ENCODE measurements around the gene CHRNA9. TPM values are rescaled to one million over a fixed set of nuclear protein-coding genes. Genes with fewer than 3 reads are reported as not detected.
"Not testable (repeated sequence)": the region's sequence is repeated elsewhere in the genome, so short reads cannot be mapped to it uniquely, and the experiment has no call there.

Gene CHRNA9
- total RNA-seq, 1 donor from 2014 or later, result not detected

DNA sequence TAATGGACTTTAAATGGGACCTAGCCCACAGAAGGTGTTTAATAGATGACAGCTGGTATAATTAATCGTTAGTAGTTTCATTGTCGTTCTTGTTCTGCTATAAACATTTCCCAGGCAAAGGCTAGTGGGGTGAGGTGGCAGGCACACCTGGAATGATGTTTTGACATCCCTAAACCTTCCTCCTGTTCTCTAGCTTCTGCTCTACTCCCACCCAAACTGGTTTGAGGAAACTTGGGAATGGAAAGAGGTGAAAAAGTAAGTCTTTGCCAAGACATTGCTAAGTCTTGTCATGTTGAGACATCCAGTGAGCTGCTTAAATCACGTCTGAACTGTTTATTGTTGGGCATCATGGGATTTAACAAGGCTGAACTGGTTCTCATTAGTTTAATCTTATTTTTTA lies 37.5 kb downstream of the CHRNA9 start:
- intact Hi-C loops (cut with DNase I), result no loop called here
- no peak for DNase-seq (ENCODE audit: low spot score)

GRCh38 chr4:40373636-40374035 lies 38.5 kb downstream of the CHRNA9 start:
- intact Hi-C loops (cut with DNase I), result no loop called here
- no peak for DNase-seq (ENCODE audit: low spot score)

GRCh38 chr4:40375095-40375494 lies 40.0 kb downstream of the CHRNA9 start:
- no peak for DNase-seq (ENCODE audit: low spot score)
- intact Hi-C loops (cut with DNase I), result no loop called here

DNA sequence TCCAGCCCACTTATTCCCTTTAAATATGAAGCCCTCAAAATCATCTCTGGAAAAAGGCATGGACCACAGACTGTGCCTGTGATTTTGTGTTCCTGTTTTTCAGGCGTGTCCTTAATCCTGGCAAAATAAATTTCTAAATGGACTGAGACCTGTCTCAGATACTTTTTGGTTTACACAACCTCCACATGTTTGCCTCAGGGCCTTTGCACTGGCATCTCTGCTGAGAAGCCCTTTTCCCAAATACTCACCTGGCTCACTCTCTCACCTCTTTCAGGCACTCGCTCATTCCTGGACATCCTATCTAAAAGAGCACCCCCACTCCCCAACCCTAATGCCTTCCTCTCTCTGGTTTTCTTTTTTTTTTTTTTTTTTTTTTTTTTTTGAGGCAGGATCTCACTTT lies 40.5 kb downstream of the CHRNA9 start:
- intact Hi-C loops (cut with DNase I), result no loop called here
- DNase-seq (ENCODE audit: low spot score), result peak; percentile 6

- intact Hi-C loops (cut with DNase I), result no loop called here
- peak; percentile 10 for DNase-seq (ENCODE audit: low spot score)
Observed at GRCh38 chr4:40377512-40378365, 42.6 kb downstream of the CHRNA9 start.

- peak; percentile 1 for DNase-seq (ENCODE audit: low spot score)
- intact Hi-C loops (cut with DNase I), result no loop called here
Observed at GRCh38 chr4:40378619-40379018, 43.5 kb downstream of the CHRNA9 start.

- DNase-seq (ENCODE audit: low spot score), result peak; percentile 20
- intact Hi-C loops (cut with DNase I), result no loop called here
Observed at GRCh38 chr4:40379248-40379647, 44.1 kb downstream of the CHRNA9 start.

- DNase-seq (ENCODE audit: low spot score), result peak; percentile 4
- intact Hi-C loops (cut with DNase I), result no loop called here
Observed at GRCh38 chr4:40380647-40381046, 45.5 kb downstream of the CHRNA9 start.

DNA sequence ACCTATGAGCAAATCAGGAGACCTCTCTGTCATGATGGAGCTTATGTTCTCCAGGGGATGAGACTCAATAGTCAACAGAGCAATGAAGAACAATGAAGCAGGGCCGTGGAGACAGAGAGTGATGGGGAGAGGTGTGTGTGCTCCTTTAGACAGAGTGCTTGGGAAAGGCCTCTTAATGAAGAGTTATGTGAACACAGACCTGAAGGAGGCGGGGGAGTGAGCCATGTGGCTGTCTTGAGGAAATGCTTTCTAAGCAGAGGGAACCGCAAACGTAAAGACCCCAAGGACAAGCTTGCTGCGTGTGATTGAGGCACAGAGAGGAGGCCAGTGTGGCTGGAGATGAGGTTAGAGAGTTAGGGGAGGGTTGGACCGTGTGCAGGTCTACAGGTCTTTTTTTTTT lies 53.1 kb downstream of the CHRNA9 start:
- intact Hi-C loops (cut with DNase I), result no loop called here
- DNase-seq (ENCODE audit: low spot score), result peak; percentile 39

- intact Hi-C loops (cut with DNase I), result no loop called here
- DNase-seq (ENCODE audit: low spot score), result no peak
Observed at GRCh38 chr4:40389986-40390385, 54.9 kb downstream of the CHRNA9 start.

GRCh38 chr4:40392241-40392640 lies 57.1 kb downstream of the CHRNA9 start:
- intact Hi-C loops (cut with DNase I), result not testable (repeated sequence)
- DNase-seq (ENCODE audit: low spot score), result peak; percentile 36

GRCh38 chr4:40394236-40394635 lies 59.1 kb downstream of the CHRNA9 start:
- no peak for DNase-seq (ENCODE audit: low spot score)
- intact Hi-C loops (cut with DNase I), result no loop called here

GRCh38 chr4:40395166-40395900 lies 60.2 kb downstream of the CHRNA9 start:
- intact Hi-C loops (cut with DNase I), result no loop called here
- DNase-seq (ENCODE audit: low spot score), result no peak

GRCh38 chr4:40395908-40396793 lies 61.0 kb downstream of the CHRNA9 start:
- no peak for DNase-seq (ENCODE audit: low spot score)
- intact Hi-C loops (cut with DNase I), result no loop called here

- no peak for DNase-seq (ENCODE audit: low spot score)
- intact Hi-C loops (cut with DNase I), result no loop called here
Observed at GRCh38 chr4:40399578-40399977, 64.4 kb downstream of the CHRNA9 start.

- intact Hi-C loops (cut with DNase I), result no loop called here
- DNase-seq (ENCODE audit: low spot score), result no peak
Observed at GRCh38 chr4:40401096-40401495, 66.0 kb downstream of the CHRNA9 start.

- intact Hi-C loops (cut with DNase I), result no loop called here
- no peak for DNase-seq (ENCODE audit: low spot score)
Observed at GRCh38 chr4:40401631-40402030, 66.5 kb downstream of the CHRNA9 start.

DNA sequence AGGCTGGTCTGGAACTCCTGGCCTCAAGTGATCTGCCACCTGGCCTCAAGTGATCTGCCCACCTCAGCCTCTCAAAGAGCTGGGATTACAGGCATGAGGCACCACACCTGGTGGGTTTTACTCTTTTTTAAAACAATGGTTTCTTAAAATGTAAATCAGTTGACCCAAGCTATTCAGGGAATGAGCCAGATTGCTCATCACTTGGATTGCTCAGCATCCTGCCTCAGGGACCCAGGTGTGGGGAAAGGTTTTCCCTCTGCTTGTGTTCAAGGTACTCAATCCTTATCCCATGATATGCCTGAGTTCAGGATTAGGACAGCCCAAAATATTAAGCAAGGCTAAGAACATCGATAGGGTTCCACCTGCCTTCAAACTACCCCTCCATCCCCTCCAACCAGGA lies 67.4 kb downstream of the CHRNA9 start:
- DNase-seq (ENCODE audit: low spot score), result no peak
- intact Hi-C loops (cut with DNase I), result no loop called here

DNA sequence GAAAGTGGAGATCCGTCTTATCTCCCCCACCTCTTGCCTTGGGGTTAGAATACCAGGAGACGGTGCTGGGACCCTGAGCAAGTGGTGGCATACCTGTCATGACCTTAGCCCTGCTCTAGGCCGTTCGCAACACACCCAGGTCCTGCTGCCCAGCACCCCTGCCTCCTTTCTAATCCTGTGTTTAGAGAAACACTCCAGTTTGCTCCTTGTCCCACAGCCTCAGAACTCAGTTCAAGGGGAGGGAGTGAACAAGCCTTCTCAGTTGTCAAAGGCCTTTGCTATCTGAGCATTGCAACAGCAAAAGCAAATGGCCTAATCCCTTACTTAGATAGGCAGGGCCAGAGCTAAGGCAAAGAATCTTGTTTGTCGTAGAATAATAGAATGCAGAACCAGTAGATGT lies 67.9 kb downstream of the CHRNA9 start:
- intact Hi-C loops (cut with DNase I), result no loop called here
- DNase-seq (ENCODE audit: low spot score), result no peak
